HepG2 (cell line): Measurements from ENCODE around the gene TMEM270. TPM values are rescaled to one million over a fixed set of nuclear protein-coding genes. Genes with fewer than 3 reads are reported as not detected.
A peak's percentile ranks its signal among the peaks of the same experiment; 100 is the strongest.

Experiments used
- ATAC-seq: fragments of 200-7000 bp; cut with Tn5 transposase; 3 replicates; pipeline ENCODE4 v1.9.1; 2020; ENCODE audit warnings: mild to moderate bottlenecking, moderate library complexity
- BruUV-seq: library from RNA; stranded (reverse); fragments of 400-500 nt; replicated peaks from 2 replicates; lab custom pipeline; 2021; lab: Mats Ljungman, UMichigan
- CTCF ChIA-PET: fragments of 300-600 bp; formaldehyde crosslinking; extraction: SDS; loops from one replicate; lab custom pipeline; 2021; ENCODE audit warnings: low total read pairs, inconsistent platforms, low intra/inter-chr PET ratio; lab: Yijun Ruan, JAX
- POLR2A ChIA-PET: fragments of 350-600 bp; sonication (Branson Sonifier 250); formaldehyde crosslinking; loops from one replicate; lab custom pipeline; 2020; ENCODE audit warnings: antibody characterized with exemption, inconsistent platforms; lab: Yijun Ruan, JAX
- DNase-seq: peaks from one replicate; pipeline ENCODE4 v3.0.0-alpha.2; 2015; ENCODE audit warnings: low spot score
- FAIRE-seq: peaks from 3 replicates; lab custom pipeline; 2011; peaks lifted over from hg19 to GRCh38; lab: Jason Lieb, UNC
- H2AFZ ChIP-seq: one replicate; pipeline ENCODE4 v1.6.1; 2011; ENCODE audit warnings: low read length, inconsistent platforms
- H3K27ac ChIP-seq: fragments of 300-600 bp; 3 replicates; pipeline ENCODE4 v1.8.0; 2011; ENCODE audit warnings: mixed run types, mild to moderate bottlenecking, mixed read lengths, low read length, inconsistent platforms; ENCODE audit not compliant: insufficient read depth; ENCODE audit errors: extremely low read length
- H3K27me3 ChIP-seq, 2 experiments: fragments of 200-600 bp in 1 of 2; 2 replicates in 1 of 2; 3 replicates in 1 of 2; pipeline versions ENCODE4 v1.6.0 to v1.8.0; 2011; ENCODE audit warnings: low read length in 2 of 2, mild to moderate bottlenecking in 2 of 2, moderate library complexity in 2 of 2, inconsistent platforms in 1 of 2; ENCODE audit not compliant: insufficient read depth in 2 of 2, control insufficient read depth in 1 of 2
- H3K36me3 ChIP-seq, 2 experiments: fragments of 200-600 bp in 1 of 2; replicated peaks in 1 of 2; 2 replicates in 1 of 2; 3 replicates in 1 of 2; pipeline versions ENCODE4 v1.5.1 to v1.8.0; 2011; ENCODE audit warnings: low read length in 2 of 2, inconsistent platforms in 1 of 2; ENCODE audit not compliant: insufficient read depth in 2 of 2, control insufficient read depth in 1 of 2
- H3K4me1 ChIP-seq: 2 replicates; pipeline ENCODE4 v1.5.1; 2012; ENCODE audit warnings: low read length, inconsistent platforms; ENCODE audit not compliant: insufficient read depth
- H3K4me2 ChIP-seq: 2 replicates; pipeline ENCODE4 v1.6.0; 2011; ENCODE audit warnings: low read depth, low read length, inconsistent platforms
- H3K4me3 ChIP-seq, 3 experiments: fragments of 200-600 bp in 1 of 3; sonication (generic), shearing (Covaris generic) in 1 of 3; replicated peaks in 1 of 3; 2 replicates each; pipeline ENCODE4 v1.5.1; 2011 to 2016; ENCODE audit warnings: low read length in 3 of 3, inconsistent platforms in 2 of 3, low read depth in 2 of 3, mild to moderate bottlenecking in 2 of 3, control low read depth in 1 of 3, mixed read lengths in 1 of 3; ENCODE audit not compliant: insufficient read depth in 1 of 3
- H3K79me2 ChIP-seq: one replicate; pipeline ENCODE4 v1.6.1; 2011; ENCODE audit warnings: low read length, inconsistent platforms; ENCODE audit not compliant: insufficient read depth
- H3K9ac ChIP-seq: 2 replicates; pipeline ENCODE4 v1.6.0; 2011; ENCODE audit warnings: mild to moderate bottlenecking, low read depth, low read length, inconsistent platforms; ENCODE audit not compliant: insufficient read depth
- H3K9me3 ChIP-seq: 2 replicates; pipeline ENCODE4 v1.5.1; 2012; ENCODE audit warnings: mild to moderate bottlenecking, low read length
- H4K20me1 ChIP-seq: 2 replicates; pipeline ENCODE4 v1.6.0; 2011; ENCODE audit warnings: inconsistent platforms, mild to moderate bottlenecking, low read length, moderate library complexity; ENCODE audit not compliant: insufficient read depth
- ATF1 ChIP-seq: IDR thresholded peaks from 2 replicates; pipeline ENCODE4 v1.6.1; 2016; ENCODE audit warnings: mild to moderate bottlenecking, control low read depth
- ELF3 ChIP-seq: IDR thresholded peaks from 2 replicates; pipeline ENCODE4 v1.6.1; 2016; ENCODE audit warnings: missing genetic modification reagents, missing compliant biosample characterization
- FOSL2 ChIP-seq: sonication (generic); formaldehyde crosslinking; IDR thresholded peaks from 2 replicates; pipeline ENCODE4 v1.4.0; 2020; ENCODE audit warnings: missing genetic modification reagents
- KMT2B ChIP-seq: IDR thresholded peaks from 2 replicates; pipeline ENCODE4 v1.6.1; 2016; ENCODE audit warnings: missing genetic modification reagents, missing compliant biosample characterization
- MYPOP ChIP-seq: sonication (generic); formaldehyde crosslinking; IDR thresholded peaks from 2 replicates; pipeline ENCODE4 v1.8.1; 2023; ENCODE audit warnings: mild to moderate bottlenecking, moderate library complexity, missing genetic modification reagents
- NFKB2 ChIP-seq: sonication (generic); formaldehyde crosslinking; IDR thresholded peaks from 2 replicates; pipeline ENCODE4 v1.4.0; 2020; ENCODE audit warnings: missing genetic modification reagents, borderline replicate concordance
- PHF20 ChIP-seq: sonication (generic); formaldehyde crosslinking; IDR thresholded peaks from 2 replicates; pipeline ENCODE4 v1.5.0; 2020; ENCODE audit warnings: mild to moderate bottlenecking, missing genetic modification reagents
- TBX2 ChIP-seq: sonication (generic); formaldehyde crosslinking; IDR thresholded peaks from 2 replicates; pipeline ENCODE4 v1.5.0; 2020; ENCODE audit warnings: missing genetic modification reagents, mild to moderate bottlenecking, borderline replicate concordance
- ZFP36L1 ChIP-seq: sonication (generic); formaldehyde crosslinking; IDR thresholded peaks from 2 replicates; pipeline ENCODE4 v1.8.0; 2022; ENCODE audit warnings: mild to moderate bottlenecking, missing genetic modification reagents, moderate library complexity
- ZFY ChIP-seq: sonication (generic); formaldehyde crosslinking; IDR thresholded peaks from 2 replicates; pipeline ENCODE4 v1.4.0; 2020; ENCODE audit warnings: missing genetic modification reagents
- ZNF746 ChIP-seq: sonication (generic); formaldehyde crosslinking; IDR thresholded peaks from 2 replicates; pipeline ENCODE4 v1.8.0; 2022; ENCODE audit warnings: mild to moderate bottlenecking, missing genetic modification reagents
- WGBS: methylation state at CpG from one replicate; pipeline ENCODE4 v1.1.6; 2017; ENCODE audit warnings: low lambda C conversion rate; 5-methylcytosine and 5-hydroxymethylcytosine counted together
- in situ Hi-C: cut with HindIII; loops from 2 replicates; pipeline ENCODE4 v1.10.0; 2017; ENCODE audit warnings: low pct_unique_long_range_greater_than_20kb; ENCODE audit not compliant: extremely low pct_ligation_motif_present
- intact Hi-C: fragments of 100-400 bp; cut with micrococcal nuclease; formaldehyde crosslinking; loops from one replicate; pipeline ENCODE4 v1.10.0; 2022; ENCODE audit not compliant: unreplicated experiment
- polyA plus RNA-seq, 8 experiments: library from polyadenylated mRNA; depleted of rRNA in 3 of 8; stranded (reverse) in 7 of 8; unstranded in 1 of 8; fragments of >200 nt; fragmentation: Illumina TruSeq in 4 of 8; extraction: Trizol in 4 of 8; gene quantifications; 2 replicates each; pipeline versions ENCODE4 v1.2.1 to v1.2.3, GENCODE V29; 2011 to 2016; ENCODE audit warnings: low read depth in 4 of 8, missing spikeins in 1 of 8, mixed read lengths in 1 of 8; ENCODE audit not compliant: insufficient read depth in 1 of 8
- total RNA-seq, 5 experiments: library from RNA; depleted of rRNA; stranded (reverse); fragments of >200 nt; fragmentation: Illumina TruSeq; extraction: Trizol; gene quantifications; 2 replicates each; pipeline ENCODE4 v1.2.3, GENCODE V29; 2016; ENCODE audit warnings: low read depth in 1 of 5
- TF ChIP-seq, protein P1 (sequence below): sonication (generic); formaldehyde crosslinking; conservative IDR thresholded peaks from 2 replicates; pipeline ENCODE4 v1.4.0; 2020; ENCODE audit warnings: mild to moderate bottlenecking, missing genetic modification reagents, moderate library complexity
- TF ChIP-seq, protein P2 (sequence below): IDR thresholded peaks from 2 replicates; pipeline ENCODE4 v1.6.1; 2016; ENCODE audit warnings: missing compliant biosample characterization, missing genetic modification reagents, borderline replicate concordance
- TF ChIP-seq, protein P3 (sequence below): sonication (generic); formaldehyde crosslinking; IDR thresholded peaks from 2 replicates; pipeline ENCODE4 v1.9.0; 2021; ENCODE audit warnings: missing genetic modification reagents, borderline replicate concordance

Gene TMEM270
- total and polyA plus RNA-seq, 2 of the 13 experiments (the other 11 are each of a cell fraction or from before 2014, with no cell fraction given), result not detected

DNA sequence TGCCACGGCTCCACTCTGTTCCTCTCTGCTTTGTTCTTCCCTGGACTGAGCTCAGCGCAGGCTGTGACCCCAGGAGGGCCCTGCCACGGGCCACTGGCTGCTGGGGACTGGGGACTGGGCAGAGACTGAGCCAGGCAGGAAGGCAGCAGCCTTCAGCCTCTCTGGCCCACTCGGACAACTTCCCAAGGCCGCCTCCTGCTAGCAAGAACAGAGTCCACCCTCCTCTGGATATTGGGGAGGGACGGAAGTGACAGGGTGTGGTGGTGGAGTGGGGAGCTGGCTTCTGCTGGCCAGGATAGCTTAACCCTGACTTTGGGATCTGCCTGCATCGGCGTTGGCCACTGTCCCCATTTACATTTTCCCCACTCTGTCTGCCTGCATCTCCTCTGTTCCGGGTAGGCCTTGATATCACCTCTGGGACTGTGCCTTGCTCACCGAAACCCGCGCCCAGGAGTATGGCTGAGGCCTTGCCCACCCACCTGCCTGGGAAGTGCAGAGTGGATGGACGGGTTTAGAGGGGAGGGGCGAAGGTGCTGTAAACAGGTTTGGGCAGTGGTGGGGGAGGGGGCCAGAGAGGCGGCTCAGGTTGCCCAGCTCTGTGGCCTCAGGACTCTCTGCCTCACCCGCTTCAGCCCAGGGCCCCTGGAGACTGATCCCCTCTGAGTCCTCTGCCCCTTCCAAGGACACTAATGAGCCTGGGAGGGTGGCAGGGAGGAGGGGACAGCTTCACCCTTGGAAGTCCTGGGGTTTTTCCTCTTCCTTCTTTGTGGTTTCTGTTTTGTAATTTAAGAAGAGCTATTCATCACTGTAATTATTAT lies 28.9 kb upstream of the TMEM270 start:
- Histone ChIP-seq H3K9me3 (no peaks in the 10 kb centered on the region), H3K4me1 (peaks cover 58% of the 10 kb centered on the region), H2AFZ (no peak overlapping the region), H3K9ac (peak overlapping the region; percentile 69), H3K4me3 (peak overlapping the region; percentile 70 to 83 (median 75)), H3K4me2 (peak overlapping the region; percentile 98), H3K27ac (peak overlapping the region; percentile 55), H3K79me2 (peaks cover 12% of the 10 kb centered on the region), H4K20me1 (no peaks in the 10 kb centered on the region), H3K36me3 (no peaks in the 10 kb centered on the region), H3K27me3 (peaks cover 0 to 2% of the 10 kb centered on the region in 2 experiments; a peak in 2 of 5 replicates)
- intact Hi-C loops (no loop called here), in situ Hi-C loops (no loop called here)
- ATAC-seq (peak; percentile 57), FAIRE-seq (peak; percentile 49), DNase-seq (peak; percentile 58)
- no TSS peak for BruUV-seq
- 2% methylated on average over 7 of the region's 16 CpGs for WGBS
- CTCF ChIA-PET, result no interaction called here
- POLR2A ChIA-PET, result interaction anchor here (0.9 to 5.5 kb wide), 4 partner anchors 10 to 38 kb away, joined by 3 to 55 read pairs (median 4); partner anchors contain the start of gene METTL27
- TF ChIP-seq TBX2, result peak; percentile 49
- peak; percentile 65; the same call in 1 of the 2 replicates for TF ChIP-seq MYPOP (CRISPR knock-in tag)
- TF ChIP-seq ZNF746 (CRISPR knock-in tag), result peak; percentile 71; the same call in 1 of the 2 replicates
- TF ChIP-seq ZFP36L1, result no peak
- peak; percentile 43; the same call in 1 of the 2 replicates for TF ChIP-seq ZFY (CRISPR knock-in tag)
- TF ChIP-seq, protein P1, sequence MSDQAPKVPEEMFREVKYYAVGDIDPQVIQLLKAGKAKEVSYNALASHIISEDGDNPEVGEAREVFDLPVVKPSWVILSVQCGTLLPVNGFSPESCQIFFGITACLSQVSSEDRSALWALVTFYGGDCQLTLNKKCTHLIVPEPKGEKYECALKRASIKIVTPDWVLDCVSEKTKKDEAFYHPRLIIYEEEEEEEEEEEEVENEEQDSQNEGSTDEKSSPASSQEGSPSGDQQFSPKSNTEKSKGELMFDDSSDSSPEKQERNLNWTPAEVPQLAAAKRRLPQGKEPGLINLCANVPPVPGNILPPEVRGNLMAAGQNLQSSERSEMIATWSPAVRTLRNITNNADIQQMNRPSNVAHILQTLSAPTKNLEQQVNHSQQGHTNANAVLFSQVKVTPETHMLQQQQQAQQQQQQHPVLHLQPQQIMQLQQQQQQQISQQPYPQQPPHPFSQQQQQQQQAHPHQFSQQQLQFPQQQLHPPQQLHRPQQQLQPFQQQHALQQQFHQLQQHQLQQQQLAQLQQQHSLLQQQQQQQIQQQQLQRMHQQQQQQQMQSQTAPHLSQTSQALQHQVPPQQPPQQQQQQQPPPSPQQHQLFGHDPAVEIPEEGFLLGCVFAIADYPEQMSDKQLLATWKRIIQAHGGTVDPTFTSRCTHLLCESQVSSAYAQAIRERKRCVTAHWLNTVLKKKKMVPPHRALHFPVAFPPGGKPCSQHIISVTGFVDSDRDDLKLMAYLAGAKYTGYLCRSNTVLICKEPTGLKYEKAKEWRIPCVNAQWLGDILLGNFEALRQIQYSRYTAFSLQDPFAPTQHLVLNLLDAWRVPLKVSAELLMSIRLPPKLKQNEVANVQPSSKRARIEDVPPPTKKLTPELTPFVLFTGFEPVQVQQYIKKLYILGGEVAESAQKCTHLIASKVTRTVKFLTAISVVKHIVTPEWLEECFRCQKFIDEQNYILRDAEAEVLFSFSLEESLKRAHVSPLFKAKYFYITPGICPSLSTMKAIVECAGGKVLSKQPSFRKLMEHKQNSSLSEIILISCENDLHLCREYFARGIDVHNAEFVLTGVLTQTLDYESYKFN, result peak; percentile 30; the same call in 1 of the 2 replicates
- TF ChIP-seq, protein P2, sequence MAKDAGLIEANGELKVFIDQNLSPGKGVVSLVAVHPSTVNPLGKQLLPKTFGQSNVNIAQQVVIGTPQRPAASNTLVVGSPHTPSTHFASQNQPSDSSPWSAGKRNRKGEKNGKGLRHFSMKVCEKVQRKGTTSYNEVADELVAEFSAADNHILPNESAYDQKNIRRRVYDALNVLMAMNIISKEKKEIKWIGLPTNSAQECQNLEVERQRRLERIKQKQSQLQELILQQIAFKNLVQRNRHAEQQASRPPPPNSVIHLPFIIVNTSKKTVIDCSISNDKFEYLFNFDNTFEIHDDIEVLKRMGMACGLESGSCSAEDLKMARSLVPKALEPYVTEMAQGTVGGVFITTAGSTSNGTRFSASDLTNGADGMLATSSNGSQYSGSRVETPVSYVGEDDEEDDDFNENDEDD, result peak; percentile 23; the same call in 1 of the 2 replicates
- 0 out of 2 replicates have a peak, but pooled peaks have one; percentile 24 for TF ChIP-seq FOSL2 (CRISPR knock-in tag)
- TF ChIP-seq ATF1 (CRISPR knock-in tag), result no peak
- no peak for TF ChIP-seq PHF20
- no peak for TF ChIP-seq KMT2B (CRISPR knock-in tag)
- peak; percentile 57; the same call in 1 of the 2 replicates for TF ChIP-seq NFKB2 (CRISPR knock-in tag)
- TF ChIP-seq ELF3 (CRISPR knock-in tag), result peak; percentile 10; the same call in 1 of the 2 replicates
- TF ChIP-seq, protein P3, sequence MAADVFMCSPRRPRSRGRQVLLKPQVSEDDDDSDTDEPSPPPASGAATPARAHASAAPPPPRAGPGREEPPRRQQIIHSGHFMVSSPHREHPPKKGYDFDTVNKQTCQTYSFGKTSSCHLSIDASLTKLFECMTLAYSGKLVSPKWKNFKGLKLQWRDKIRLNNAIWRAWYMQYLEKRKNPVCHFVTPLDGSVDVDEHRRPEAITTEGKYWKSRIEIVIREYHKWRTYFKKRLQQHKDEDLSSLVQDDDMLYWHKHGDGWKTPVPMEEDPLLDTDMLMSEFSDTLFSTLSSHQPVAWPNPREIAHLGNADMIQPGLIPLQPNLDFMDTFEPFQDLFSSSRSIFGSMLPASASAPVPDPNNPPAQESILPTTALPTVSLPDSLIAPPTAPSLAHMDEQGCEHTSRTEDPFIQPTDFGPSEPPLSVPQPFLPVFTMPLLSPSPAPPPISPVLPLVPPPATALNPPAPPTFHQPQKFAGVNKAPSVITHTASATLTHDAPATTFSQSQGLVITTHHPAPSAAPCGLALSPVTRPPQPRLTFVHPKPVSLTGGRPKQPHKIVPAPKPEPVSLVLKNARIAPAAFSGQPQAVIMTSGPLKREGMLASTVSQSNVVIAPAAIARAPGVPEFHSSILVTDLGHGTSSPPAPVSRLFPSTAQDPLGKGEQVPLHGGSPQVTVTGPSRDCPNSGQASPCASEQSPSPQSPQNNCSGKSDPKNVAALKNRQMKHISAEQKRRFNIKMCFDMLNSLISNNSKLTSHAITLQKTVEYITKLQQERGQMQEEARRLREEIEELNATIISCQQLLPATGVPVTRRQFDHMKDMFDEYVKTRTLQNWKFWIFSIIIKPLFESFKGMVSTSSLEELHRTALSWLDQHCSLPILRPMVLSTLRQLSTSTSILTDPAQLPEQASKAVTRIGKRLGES (CRISPR knock-in tag), result no peak
